GM23248 (cell line): Measurements from ENCODE around the gene TSPEAR. TPM values are rescaled to one million over a fixed set of nuclear protein-coding genes. Genes with fewer than 3 reads are reported as not detected.

Source experiments
- DNase-seq: peaks from one replicate; pipeline ENCODE4 v3.0.0-alpha.2; 2015
- H2AFZ ChIP-seq: fragments of 200-600 bp; sonication (generic); 2 replicates; pipeline ENCODE4 v1.6.1; 2016; ENCODE audit warnings: antibody characterized with exemption
- H3F3A ChIP-seq: fragments of 200-600 bp; sonication (generic); 2 replicates; pipeline ENCODE4 v1.6.1; 2016; ENCODE audit warnings: mild to moderate bottlenecking, antibody characterized with exemption, mixed run types; ENCODE audit not compliant: insufficient read depth
- H3K27ac ChIP-seq: fragments of 200-600 bp; sonication (generic); 2 replicates; pipeline ENCODE4 v1.5.1; 2016; ENCODE audit warnings: mild to moderate bottlenecking
- H3K27me3 ChIP-seq: fragments of 200-600 bp; sonication (generic); replicated peaks from 2 replicates; pipeline ENCODE4 v1.6.1; 2016; ENCODE audit warnings: mild to moderate bottlenecking; ENCODE audit not compliant: insufficient read depth
- H3K36me3 ChIP-seq: fragments of 200-600 bp; sonication (generic); 2 replicates; pipeline ENCODE4 v1.6.1; 2016; ENCODE audit warnings: low read depth, mild to moderate bottlenecking
- H3K4me1 ChIP-seq: fragments of 200-600 bp; sonication (generic); 2 replicates; pipeline ENCODE4 v1.6.1; 2016; ENCODE audit warnings: mild to moderate bottlenecking; ENCODE audit not compliant: insufficient read depth
- H3K4me2 ChIP-seq: fragments of 200-600 bp; sonication (generic); one replicate; pipeline ENCODE4 v1.6.1; 2016; ENCODE audit warnings: mild to moderate bottlenecking; ENCODE audit not compliant: unreplicated experiment
- H3K4me3 ChIP-seq: fragments of 200-600 bp; sonication (generic); 2 replicates; pipeline ENCODE4 v1.5.1; 2016; ENCODE audit warnings: mild to moderate bottlenecking
- H3K79me2 ChIP-seq: fragments of 200-600 bp; sonication (generic); 2 replicates; pipeline ENCODE4 v1.6.1; 2016; ENCODE audit warnings: mild to moderate bottlenecking; ENCODE audit not compliant: insufficient read depth
- H3K9ac ChIP-seq: fragments of 200-600 bp; sonication (generic); 2 replicates; pipeline ENCODE4 v1.6.1; 2016; ENCODE audit warnings: mild to moderate bottlenecking
- H3K9me2 ChIP-seq: fragments of 200-600 bp; sonication (generic); 2 replicates; pipeline ENCODE4 v1.6.1; 2016; ENCODE audit warnings: mixed run types, mild to moderate bottlenecking, moderate library complexity; ENCODE audit not compliant: insufficient read depth
- H3K9me3 ChIP-seq: fragments of 200-600 bp; sonication (generic); one replicate; pipeline ENCODE4 v1.6.1; 2017; ENCODE audit warnings: low read depth
- H4K20me1 ChIP-seq: fragments of 200-600 bp; sonication (generic); 2 replicates; pipeline ENCODE4 v1.6.0; 2016; ENCODE audit not compliant: insufficient read depth
- EZH2 ChIP-seq: fragments of 200-600 bp; sonication (generic); IDR thresholded peaks from 2 replicates; pipeline ENCODE4 v1.6.1; 2018; ENCODE audit warnings: antibody characterized with exemption, mild to moderate bottlenecking; ENCODE audit not compliant: insufficient read depth, poor library complexity, severe bottlenecking
- EZH2phosphoT487 ChIP-seq: fragments of 200-600 bp; sonication (generic); IDR thresholded peaks from 2 replicates; pipeline ENCODE4 v1.6.1; 2018; ENCODE audit warnings: antibody characterized with exemption, moderate library complexity, mild to moderate bottlenecking, low read depth; ENCODE audit not compliant: insufficient read depth
- WGBS, 2 experiments: methylation state at CpG; one replicate each; pipeline ENCODE4 v1.1.6; 2015 to 2017; ENCODE audit warnings: low lambda C conversion rate in 2 of 2, low coverage in 1 of 2; ENCODE audit errors: missing lambda C conversion rate in 2 of 2; 5-methylcytosine and 5-hydroxymethylcytosine counted together
- in situ Hi-C: fragments of 300-500 bp; cut with MboI; formaldehyde crosslinking; loops from 2 replicates; pipeline ENCODE4 v1.15.0; 2020
- polyA plus RNA-seq: library from polyadenylated mRNA; unstranded; fragments of >200 nt; fragmentation: Nextera tagmentation; extraction: Ambion mirVana; gene quantifications from 2 replicates; pipeline ENCODE4 v1.2.1, GENCODE V29; 2016
- total RNA-seq: library from RNA; depleted of rRNA; stranded (reverse); fragments of >200 nt; shearing (Covaris generic); gene quantifications from 2 replicates; pipeline ENCODE4 v1.2.3, GENCODE V29; 2014

TSPEAR gene
- total and polyA plus RNA-seq, 2 experiments from 2014 or later = not detected

DNA sequence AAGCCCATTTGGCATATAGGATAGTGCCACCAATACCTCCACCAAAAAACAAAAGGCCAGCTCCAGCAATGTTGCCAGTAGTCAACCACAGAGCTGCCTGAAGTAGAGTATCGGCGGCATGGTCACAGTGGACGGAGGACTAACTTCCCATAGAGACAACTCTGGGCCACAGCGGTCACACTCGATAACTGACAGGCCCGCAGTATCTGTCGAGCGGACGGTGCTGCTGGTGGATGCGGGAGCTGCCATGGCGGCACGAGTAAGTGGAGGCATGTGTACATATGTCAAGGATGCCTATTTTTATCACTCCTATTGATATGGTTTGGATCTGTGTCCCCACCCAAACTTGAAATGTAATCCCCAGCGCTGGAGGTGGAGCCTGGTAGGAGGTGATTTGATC is 33.5 kb downstream of the TSPEAR start:
- no peaks in the 10 kb centered on the region for H3F3A ChIP-seq
- no peaks in the 10 kb centered on the region for H3K9me3 ChIP-seq
- H3K4me3 ChIP-seq = no peak overlapping the region
- in situ Hi-C loops = no loop called here
- TF ChIP-seq EZH2 = no peak
- no peak for TF ChIP-seq EZH2phosphoT487
- DNase-seq = no peak
- no peaks in the 10 kb centered on the region for H3K36me3 ChIP-seq
- H3K9me2 ChIP-seq = no peaks in the 10 kb centered on the region
- H3K27me3 ChIP-seq = peaks cover 42% of the 10 kb centered on the region
- no peak overlapping the region for H3K9ac ChIP-seq
- WGBS, 2 experiments = 59 to 62% methylated on average over 13 of the region's 13 CpGs
- no peaks in the 10 kb centered on the region for H4K20me1 ChIP-seq
- H3K4me2 ChIP-seq = no peak overlapping the region
- H2AFZ ChIP-seq = no peak overlapping the region
- no peaks in the 10 kb centered on the region for H3K4me1 ChIP-seq
- H3K79me2 ChIP-seq = no peaks in the 10 kb centered on the region
- no peak overlapping the region for H3K27ac ChIP-seq

DNA sequence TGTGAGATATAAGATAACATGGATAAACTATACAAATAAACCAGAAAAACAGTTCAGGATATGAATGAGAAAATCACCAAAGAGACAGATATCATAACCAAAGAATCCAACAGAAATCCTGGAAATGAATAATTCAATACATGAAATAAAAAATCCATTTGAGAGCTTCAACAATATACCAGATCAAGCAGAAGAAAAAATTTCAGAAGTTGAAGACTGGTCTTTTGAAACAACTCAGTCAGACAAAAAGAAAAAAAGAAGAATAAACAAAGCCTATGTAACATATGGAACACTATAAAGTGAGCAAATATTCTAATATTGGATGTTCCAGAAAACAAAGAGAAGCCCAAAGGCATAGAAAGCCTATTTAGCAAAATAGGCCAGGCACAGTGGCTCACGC is 39.5 kb downstream of the TSPEAR start:
- Histone ChIP-seq H3K4me2 (no peak overlapping the region), H3K9me2 (no peaks in the 10 kb centered on the region), H2AFZ (no peak overlapping the region), H3K4me1 (no peaks in the 10 kb centered on the region), H3K9me3 (no peaks in the 10 kb centered on the region), H3K4me3 (no peak overlapping the region), H4K20me1 (no peaks in the 10 kb centered on the region), H3K27ac (no peak overlapping the region), H3K9ac (no peak overlapping the region), H3F3A (no peaks in the 10 kb centered on the region), H3K27me3 (peaks cover 20% of the 10 kb centered on the region; the same call in 1 of the 2 replicates), H3K36me3 (no peaks in the 10 kb centered on the region), H3K79me2 (no peaks in the 10 kb centered on the region)
- in situ Hi-C loops = no loop called here
- 29 to 54% methylated on average over 1 of the region's 1 CpG for WGBS, 2 experiments
- TF ChIP-seq EZH2phosphoT487 = no peak
- TF ChIP-seq EZH2 = no peak
- no peak for DNase-seq

DNA sequence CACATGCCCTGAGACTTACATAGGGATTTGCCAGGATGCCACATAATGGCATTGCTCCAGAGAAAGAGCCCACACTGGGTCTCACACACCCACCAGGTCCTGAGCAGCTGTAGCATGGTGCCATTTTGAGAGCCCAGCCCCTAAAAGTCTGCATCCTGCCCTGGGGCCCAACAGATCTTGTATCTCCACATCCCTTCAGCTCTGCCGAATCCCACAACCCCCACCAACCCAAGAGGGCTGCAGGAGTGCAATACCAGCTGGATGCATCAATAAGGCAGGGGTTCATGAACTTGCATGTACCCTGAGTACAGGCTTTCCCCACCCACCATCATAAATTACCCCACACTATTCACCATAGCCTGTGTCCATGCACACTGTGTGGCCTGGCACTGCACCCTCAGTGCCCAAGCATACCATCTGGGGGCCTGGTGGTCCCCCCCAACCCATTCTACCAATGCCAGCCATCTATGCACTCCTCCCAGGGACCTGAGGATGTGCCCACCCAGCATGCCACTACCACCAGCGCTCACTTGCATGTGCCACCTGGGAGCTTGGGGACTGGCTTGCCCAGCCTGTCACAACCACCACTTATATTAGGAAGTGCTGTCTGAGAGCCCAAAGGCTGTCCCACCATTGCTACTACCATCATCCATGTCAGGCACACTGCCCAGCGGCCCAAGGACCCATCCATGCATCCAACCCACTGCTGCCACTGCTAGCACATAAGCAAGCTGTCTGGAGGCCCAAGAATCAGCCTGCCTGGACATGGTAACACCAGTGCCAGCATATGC is 40.5 kb downstream of the TSPEAR start:
- 19 to 25% methylated on average over 3 of the region's 3 CpGs for WGBS, 2 experiments
- Histone ChIP-seq H3K4me3 (no peak overlapping the region), H3F3A (no peaks in the 10 kb centered on the region), H3K9me2 (no peaks in the 10 kb centered on the region), H4K20me1 (no peaks in the 10 kb centered on the region), H3K79me2 (no peaks in the 10 kb centered on the region), H3K9ac (no peak overlapping the region), H3K27ac (no peak overlapping the region), H3K36me3 (no peaks in the 10 kb centered on the region), H3K4me2 (no peak overlapping the region), H3K27me3 (peaks cover 16% of the 10 kb centered on the region; the same call in 1 of the 2 replicates), H3K4me1 (no peaks in the 10 kb centered on the region), H2AFZ (no peak overlapping the region), H3K9me3 (no peaks in the 10 kb centered on the region)
- TF ChIP-seq EZH2 = no peak
- no peak for TF ChIP-seq EZH2phosphoT487
- no peak for DNase-seq
- in situ Hi-C loops = no loop called here

DNA sequence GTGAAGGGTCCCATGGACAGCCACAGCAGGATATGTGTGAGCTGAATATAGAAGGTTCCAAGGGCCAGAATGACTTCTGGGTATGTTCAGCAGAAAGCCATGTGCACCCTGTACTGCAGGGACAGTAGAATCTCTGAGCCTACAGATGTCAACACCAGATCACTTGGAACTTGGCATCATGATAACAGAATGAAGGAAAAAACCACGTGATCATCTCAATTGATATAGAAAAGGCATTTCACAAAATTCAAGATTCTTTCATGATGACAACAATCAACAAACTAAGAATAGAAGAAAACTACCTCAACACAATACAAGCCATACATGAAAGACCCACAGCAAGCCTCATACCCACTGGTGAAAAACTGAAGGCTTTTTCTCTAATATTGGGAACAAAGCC is 43.8 kb downstream of the TSPEAR start:
- in situ Hi-C loops = no loop called here
- no peak overlapping the region for H2AFZ ChIP-seq
- no peak overlapping the region for H3K27ac ChIP-seq
- no peak overlapping the region for H3K4me3 ChIP-seq
- TF ChIP-seq EZH2 (no peak), EZH2phosphoT487 (no peak)
- H3K9ac ChIP-seq = no peak overlapping the region
- no peak for DNase-seq
- H3K27me3 ChIP-seq = 0 out of 2 replicates have a peak, but pooled peaks cover 9% of the 10 kb centered on the region
- H4K20me1 ChIP-seq = no peaks in the 10 kb centered on the region
- no peaks in the 10 kb centered on the region for H3K4me1 ChIP-seq
- no peaks in the 10 kb centered on the region for H3F3A ChIP-seq
- no peaks in the 10 kb centered on the region for H3K36me3 ChIP-seq
- no peaks in the 10 kb centered on the region for H3K79me2 ChIP-seq
- no peak overlapping the region for H3K4me2 ChIP-seq
- no peaks in the 10 kb centered on the region for H3K9me2 ChIP-seq
- 5 to 18% methylated on average over 1 of the region's 1 CpG for WGBS, 2 experiments
- H3K9me3 ChIP-seq = no peaks in the 10 kb centered on the region
